ENCODE data around the gene ISYNA1. TPM values are rescaled to one million over a fixed set of nuclear protein-coding genes. Genes with fewer than 3 reads are reported as not detected.
A peak's percentile ranks its signal among the peaks of the same experiment; 100 is the strongest.

Gene ISYNA1
- total and polyA plus RNA-seq, 2 of the 13 experiments (the other 11 are each of a cell fraction or from before 2014, with no cell fraction given), result 29.6 to 48.5 TPM

GRCh38 chr19:18384775-18385174 is 53.2 kb downstream of the ISYNA1 start (continued):
- TF ChIP-seq BCL3 (CRISPR knock-in tag; IDR thresholded peaks at IDR 0.05) (no peak), HOXD1 (CRISPR knock-in tag; IDR thresholded peaks at IDR 0.05) (no peak), ELK4 (CRISPR knock-in tag; IDR thresholded peaks at IDR 0.05; ENCODE audit: borderline replicate concordance) (no peak), TFE3 (CRISPR knock-in tag; IDR thresholded peaks at IDR 0.05) (no peak), ZNF367 (CRISPR knock-in tag; IDR thresholded peaks at IDR 0.05; ENCODE audit: borderline replicate concordance) (no peak), XRCC5 (optimal IDR thresholded peaks at IDR 0.05; ENCODE audit: low read length) (no peak), ZMYM2 (CRISPR knock-in tag; IDR thresholded peaks at IDR 0.05) (no peak), PRPF4 (IDR thresholded peaks at IDR 0.05; ENCODE audit: low read depth, low read length, poor library complexity, severe bottlenecking) (peak; percentile 67), ZZZ3 (CRISPR knock-in tag; IDR thresholded peaks at IDR 0.05; ENCODE audit: borderline replicate concordance) (no peak), PRDM15 (CRISPR knock-in tag; IDR thresholded peaks at IDR 0.05) (no peak), NFE2L2 (IDR thresholded peaks at IDR 0.05; ENCODE audit: low read length) (no peak), BORCS8-MEF2B (CRISPR knock-in tag; IDR thresholded peaks at IDR 0.05) (no peak), SATB2 (CRISPR knock-in tag; IDR thresholded peaks at IDR 0.05) (no peak), EEA1 (CRISPR knock-in tag; IDR thresholded peaks at IDR 0.05; ENCODE audit: borderline replicate concordance) (no peak), ZNF329 (CRISPR knock-in tag; IDR thresholded peaks at IDR 0.05; ENCODE audit: low read depth) (no peak), MED1 (CRISPR knock-in tag; IDR thresholded peaks at IDR 0.05) (0 out of 2 replicates have a peak, but pooled peaks have one; percentile 17), SNAPC2 (CRISPR knock-in tag; IDR thresholded peaks at IDR 0.05) (no peak), GPBP1L1 (CRISPR knock-in tag; IDR thresholded peaks at IDR 0.05) (no peak), THAP11 (CRISPR knock-in tag; IDR thresholded peaks at IDR 0.05) (no peak), MAZ (IDR thresholded peaks at IDR 0.05; ENCODE audit: borderline replicate concordance, low read depth, low read length) (no peak), MAZ (CRISPR knock-in tag; IDR thresholded peaks at IDR 0.05; ENCODE audit: low read depth) (peak; percentile 25; the same call in 1 of the 2 replicates), ZNF576 (CRISPR knock-in tag; IDR thresholded peaks at IDR 0.05) (no peak)
